GM15510 (cell line): ENCODE measurements around the gene INSYN2B.

Experiments used
- POLR2A ChIP-seq: IDR thresholded peaks from 3 replicates; pipeline ENCODE4 v1.6.1; 2011; ENCODE audit warnings: borderline replicate concordance; ENCODE audit not compliant: insufficient read length; ENCODE audit errors: extremely low read depth

INSYN2B gene

DNA sequence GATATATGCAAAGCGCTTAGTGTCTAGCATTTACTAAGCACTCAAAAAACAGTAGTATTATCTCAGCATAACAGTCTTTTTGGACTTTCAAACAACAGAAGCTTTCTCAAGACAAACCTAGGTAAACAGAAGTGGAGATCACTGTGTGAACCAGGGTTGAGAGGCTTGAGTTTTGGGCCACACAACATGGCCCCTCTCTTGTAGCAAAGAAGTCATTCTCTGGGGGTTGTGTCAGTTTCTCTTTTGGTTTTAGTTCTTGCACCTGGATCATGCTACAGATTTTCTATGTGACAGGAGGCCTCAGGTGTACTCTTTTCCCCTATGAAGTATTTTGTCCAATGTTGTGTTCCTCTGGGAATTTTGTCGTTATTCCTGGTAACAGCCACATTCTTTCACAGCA, 30.0 kb downstream of the INSYN2B start:
- no peak for TF ChIP-seq POLR2A

DNA sequence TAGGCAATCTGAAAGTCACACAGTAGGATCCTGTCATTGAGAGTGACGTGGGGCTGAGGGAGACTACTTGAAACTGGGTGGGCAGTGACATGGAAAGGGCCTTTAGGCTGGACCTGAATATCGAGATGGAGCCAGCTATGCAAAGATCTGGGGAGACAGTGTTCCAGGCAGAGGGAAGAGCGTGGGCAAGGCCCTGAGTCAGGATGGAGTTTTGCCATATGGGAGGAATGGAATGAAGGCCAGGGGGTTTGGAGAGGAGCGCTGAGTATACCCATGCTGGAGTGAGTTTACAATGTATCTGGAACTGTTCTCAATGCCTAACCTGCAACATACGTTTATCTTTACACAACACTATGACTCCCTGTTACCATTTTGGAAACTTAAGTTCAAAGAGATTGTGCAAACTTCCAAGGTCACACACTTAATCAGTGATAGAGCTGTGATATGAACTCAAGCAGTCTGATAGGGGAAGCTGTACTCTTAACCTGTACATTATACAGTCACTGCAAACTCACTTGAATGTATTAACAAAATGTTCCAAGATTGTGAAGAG, 33.5 kb downstream of the INSYN2B start:
- TF ChIP-seq POLR2A, result no peak

DNA sequence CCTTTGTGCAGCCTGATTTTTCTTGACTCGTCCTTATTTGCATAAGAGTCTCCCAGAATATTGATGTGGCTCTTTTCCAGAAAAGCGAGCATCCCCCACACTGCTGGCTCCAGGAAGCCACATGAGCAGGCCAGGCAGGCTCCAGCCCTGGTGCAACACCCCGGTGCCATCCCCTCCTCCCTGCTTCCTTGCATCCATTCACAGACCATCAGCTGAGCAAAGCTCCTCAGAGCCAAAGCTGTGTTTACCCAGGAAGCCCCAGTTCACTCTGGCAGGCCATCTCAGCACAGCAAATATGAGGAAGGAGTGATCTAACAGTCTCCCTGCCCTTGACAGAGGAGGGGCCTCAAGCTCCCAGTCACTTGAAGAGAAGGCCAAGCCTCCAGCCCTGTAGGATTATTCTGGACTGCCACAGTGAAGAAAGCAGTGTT, 34.4 kb downstream of the INSYN2B start:
- TF ChIP-seq POLR2A, result no peak

DNA sequence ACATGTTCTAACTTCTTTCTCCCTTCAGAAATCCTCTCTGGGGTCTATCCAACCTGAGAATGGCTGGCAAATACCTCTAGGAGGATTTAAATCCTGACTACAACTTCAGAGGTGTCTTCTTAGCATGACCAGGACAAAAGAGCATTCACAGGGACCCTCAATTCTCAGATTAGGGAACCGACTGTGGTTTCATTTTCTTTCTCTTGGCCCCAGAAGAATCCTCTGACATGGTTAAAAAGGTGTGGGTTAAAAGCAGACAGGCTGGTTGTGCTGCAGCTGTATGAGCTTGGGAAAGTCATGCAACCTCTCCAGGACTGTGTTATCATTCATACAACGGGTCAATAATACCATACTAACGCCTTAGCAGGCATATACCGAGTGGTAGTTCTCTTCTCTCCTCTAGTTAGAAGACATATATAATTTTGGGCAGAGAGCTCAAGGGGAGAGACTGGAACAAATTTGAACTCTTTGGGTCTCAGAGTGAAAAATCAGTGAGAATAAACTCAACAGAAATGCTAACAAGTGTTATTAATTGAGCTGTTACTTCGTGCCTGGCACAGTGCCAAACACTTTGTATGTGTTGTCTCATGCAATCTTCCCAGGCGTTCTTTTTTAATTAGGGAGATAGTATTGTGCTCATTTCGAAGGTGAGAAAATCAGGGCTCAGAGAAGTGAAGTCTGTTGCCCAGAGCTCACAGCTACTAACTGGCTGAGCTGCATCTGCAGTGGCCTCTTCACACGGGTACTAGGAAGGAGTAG, 35.2 kb downstream of the INSYN2B start:
- no peak for TF ChIP-seq POLR2A

DNA sequence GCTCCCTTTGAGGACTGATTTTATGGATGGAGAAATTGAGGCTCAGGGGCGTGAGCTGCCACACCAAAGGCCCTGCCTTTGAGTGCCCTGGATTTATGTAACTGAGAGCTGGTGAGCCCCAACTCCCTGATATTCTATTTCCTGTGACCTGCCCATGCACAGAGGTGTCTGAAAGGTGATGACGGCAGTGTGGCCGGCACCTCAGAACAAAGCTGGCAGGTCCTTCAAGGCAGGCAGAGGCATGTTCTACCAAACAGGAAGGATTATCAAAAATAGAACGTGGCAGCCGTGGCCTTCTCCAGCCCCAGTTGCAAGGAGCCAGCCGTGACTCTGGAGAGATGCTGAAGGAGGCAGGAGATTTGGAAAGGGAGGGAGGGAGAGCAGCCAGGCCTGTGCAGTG, 36.2 kb downstream of the INSYN2B start:
- no peak for TF ChIP-seq POLR2A

DNA sequence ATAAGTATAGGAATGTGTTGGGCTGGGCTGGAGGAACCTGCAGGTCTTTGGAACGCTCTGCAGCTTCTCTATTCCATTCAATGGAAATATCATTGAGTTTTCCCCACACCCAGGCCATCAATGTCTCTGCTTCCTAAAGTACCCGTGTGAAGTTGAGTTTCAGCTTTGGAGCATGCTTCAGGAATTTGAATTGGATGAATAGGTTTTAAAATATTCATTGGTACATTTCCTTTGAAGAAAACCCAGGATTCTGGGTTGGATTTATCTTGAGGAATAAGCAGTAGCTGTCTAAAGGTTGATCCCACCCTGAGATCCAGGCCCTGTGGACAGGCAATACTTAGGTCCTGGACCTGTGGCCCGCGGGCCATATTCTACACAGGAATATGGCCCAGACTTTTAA, 37.3 kb downstream of the INSYN2B start:
- no peak for TF ChIP-seq POLR2A

DNA sequence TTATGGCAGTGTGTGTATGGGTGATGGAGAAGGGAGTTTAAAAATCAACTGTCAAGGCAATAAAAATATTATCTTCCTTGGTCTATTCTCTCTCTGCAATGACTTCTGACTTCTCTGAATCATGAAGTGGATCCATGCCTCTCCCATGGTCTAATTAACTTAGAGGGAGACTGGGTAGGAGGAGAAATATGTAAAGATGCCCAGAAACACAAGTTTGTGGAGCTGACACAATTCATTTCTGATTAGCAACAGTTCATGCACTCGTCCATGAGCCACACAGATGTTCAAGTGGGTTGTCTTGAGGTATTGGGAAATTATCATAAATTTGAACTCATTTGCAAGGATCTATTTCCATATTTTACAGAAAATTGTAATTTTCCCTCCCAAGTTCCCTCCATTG, 38.1 kb downstream of the INSYN2B start:
- TF ChIP-seq POLR2A, result no peak

DNA sequence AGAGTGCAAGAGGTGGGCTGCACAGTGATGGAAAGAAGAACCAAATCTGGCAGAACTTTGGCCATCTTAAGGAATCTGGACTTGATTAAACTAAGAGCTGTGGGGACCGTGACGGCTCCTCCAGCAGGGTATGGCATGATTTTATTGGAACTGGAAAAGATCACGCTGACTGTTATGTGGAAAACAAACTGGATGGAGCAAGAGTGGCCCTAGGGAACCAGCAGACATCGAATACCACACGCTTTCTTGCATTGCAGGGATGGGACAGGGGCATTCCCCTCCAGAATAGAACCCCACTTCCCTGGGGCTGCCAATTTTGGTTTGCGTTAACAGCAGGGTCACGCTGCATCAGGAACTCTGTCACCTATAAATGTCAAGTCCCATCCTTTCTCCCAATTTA, 38.8 kb downstream of the INSYN2B start:
- TF ChIP-seq POLR2A, result no peak

DNA sequence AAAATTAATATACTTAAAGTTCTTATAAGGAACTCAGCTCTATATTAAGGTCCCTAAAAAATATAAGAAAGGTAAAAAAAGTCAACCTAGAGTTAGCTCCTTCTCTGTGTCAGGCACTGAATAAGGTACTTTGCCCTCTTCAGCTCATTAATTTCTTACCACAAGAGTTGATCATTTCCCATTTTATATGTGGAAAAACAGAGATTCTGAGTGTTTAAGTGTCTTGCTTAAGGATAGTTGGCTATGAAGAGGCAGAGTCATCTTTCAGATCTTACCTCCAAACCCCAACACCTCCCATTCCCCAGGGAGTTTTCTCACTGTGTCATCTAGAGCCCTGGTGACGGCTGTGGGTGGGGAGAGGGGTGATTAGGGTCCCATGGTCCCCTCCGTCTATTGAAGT, 40.6 kb downstream of the INSYN2B start:
- no peak for TF ChIP-seq POLR2A

DNA sequence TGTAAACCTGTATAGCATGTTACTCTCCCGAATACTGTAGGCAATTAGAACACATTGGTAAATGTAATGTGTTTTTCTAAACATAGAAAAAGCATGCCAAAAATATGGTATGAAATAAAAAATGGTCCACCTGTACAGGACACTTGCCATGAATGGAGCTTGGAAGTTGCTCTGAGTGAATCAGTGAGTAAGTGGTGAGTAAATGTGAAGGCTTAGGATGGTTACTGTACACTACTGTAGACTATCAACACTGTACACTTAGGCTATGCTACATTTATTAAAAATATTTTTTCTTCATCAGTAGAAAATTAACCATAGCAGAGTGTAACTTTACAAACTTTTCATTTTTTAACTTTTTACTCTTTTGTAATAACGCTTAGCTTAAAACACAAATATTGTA, 41.9 kb downstream of the INSYN2B start:
- no peak for TF ChIP-seq POLR2A

DNA sequence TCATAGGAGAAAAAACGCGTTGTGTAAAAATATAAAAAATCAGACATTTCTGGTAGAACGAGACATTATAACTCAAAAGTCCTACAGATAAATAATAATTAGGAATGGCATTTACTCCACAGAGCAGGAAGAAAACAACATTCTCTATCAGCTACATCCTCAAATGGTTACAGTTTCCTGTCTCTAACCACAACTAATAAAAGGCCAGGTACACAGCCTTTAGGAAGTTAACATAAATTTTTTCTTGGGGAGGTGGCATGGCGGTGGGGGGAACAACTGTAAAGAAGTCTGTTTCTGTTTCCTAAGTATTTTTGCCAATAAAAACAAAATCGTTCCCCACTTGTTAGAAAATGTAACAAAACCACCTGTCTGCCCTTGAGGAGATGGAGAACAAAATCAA, 44.5 kb downstream of the INSYN2B start:
- TF ChIP-seq POLR2A, result no peak

DNA sequence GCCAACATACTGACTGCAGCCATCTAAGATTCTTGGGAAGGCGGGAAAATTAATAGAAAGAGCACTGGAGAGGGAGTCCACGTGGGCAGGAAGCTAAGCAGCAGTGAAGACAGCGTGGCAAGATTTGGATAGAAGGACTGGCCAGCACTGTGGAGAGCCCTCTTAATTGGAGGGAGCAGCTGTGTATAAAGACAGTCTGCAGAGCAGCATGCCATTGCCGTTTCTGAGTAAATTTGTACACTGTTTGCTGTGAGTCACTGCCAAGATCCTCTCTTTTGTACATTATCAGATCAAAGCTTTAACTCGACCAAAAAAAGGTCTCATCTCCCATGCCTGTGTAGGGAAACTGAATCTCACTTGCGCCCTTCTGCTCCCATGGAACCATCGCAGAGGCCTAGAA, 45.3 kb downstream of the INSYN2B start:
- no peak for TF ChIP-seq POLR2A

DNA sequence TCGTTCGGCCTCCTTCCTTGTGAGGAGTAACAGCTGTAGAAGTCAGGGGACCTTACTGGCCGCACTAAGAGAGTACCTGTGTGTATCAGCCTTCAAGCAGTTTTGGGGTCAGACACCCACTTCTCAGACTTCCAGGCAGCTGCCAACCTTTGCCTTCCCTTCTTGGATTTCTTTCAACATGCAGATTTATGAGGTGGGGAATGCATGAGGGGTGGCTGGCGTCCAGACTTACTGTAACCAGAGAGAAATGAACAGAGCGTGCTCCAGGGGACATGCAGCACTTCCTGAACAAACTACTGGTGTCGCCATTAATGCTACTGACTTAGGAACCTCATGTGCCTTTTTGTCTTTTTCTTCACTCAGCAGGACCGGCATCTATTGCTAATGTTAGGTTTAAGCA, 46.7 kb downstream of the INSYN2B start:
- TF ChIP-seq POLR2A, result no peak

DNA sequence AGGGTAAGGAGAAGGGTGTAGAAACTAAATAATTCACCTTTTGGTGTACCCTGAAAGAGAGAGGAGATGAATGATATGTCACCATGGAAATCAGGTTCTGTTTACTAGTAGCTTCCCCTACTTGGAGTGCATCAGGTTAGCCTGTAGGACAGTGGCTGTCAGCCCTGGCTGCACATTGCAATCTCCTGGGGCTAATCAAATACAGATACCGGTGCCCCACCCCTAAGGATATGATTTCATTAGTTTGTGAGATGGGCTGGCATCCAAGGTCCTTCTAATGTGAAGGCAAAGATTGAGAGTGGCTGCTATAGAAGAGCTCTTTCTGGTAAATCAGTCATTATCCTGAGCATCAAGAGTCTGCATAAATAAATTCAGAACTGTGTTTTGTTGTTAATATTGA, 47.2 kb downstream of the INSYN2B start:
- no peak for TF ChIP-seq POLR2A

DNA sequence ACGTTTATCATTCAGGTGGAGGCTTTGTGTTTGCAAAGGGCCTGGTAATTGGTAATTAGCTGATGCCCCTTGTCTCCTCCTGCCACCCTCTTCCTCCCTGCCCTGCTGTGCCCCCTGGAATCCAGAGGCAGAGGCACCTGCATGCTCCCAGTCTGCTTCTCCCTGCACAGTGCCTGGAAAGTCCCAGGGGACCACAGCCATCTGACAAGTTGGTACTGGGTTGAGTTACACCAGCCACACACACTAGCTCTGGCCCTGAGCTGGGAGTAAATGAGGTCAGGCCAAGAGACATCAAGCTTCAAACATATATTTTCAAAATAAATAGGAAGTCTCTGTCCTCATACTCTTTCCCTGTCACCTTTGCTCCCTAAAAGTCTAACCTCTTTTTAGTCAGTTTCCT, 56.3 kb downstream of the INSYN2B start:
- TF ChIP-seq POLR2A, result no peak

DNA sequence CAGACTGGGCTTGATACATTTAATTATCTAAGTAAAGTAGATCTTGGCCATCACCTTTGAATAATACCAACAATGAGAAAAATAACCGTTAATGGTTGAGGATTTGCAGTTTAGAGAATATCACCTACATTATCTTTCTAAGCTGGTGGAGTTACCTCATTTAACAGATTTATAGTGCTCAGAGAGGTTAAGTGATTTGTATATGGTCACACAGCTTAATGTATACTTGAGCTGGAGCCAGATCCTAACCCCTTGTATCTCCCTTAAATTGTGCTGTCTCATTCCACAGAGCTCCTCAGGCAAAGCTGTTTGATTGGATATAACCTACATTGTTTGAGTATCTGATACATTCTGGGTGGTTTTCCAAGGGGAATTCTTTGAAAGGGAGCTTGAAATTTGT, 57.8 kb downstream of the INSYN2B start:
- TF ChIP-seq POLR2A, result no peak
